OCI-LY7 (cell line): Measurements from ENCODE around the gene TMEM35B. TPM values are rescaled to one million over a fixed set of nuclear protein-coding genes. Genes with fewer than 3 reads are reported as not detected.

Source experiments
- BruUV-seq: library from RNA; stranded (reverse); fragments of 400-500 nt; replicated peaks from 2 replicates; lab custom pipeline; 2021; lab: Mats Ljungman, UMichigan
- CTCF ChIA-PET: fragments of 300-600 bp; sonication (Branson Sonifier 250); formaldehyde crosslinking; loops from one replicate; lab custom pipeline; 2022; ENCODE audit warnings: antibody characterized with exemption; ENCODE audit not compliant: unreplicated experiment; lab: Charles Lee
- POLR2A ChIA-PET: fragments of 300-600 bp; sonication (Branson Sonifier 250); formaldehyde crosslinking; loops from one replicate; lab custom pipeline; 2022; ENCODE audit warnings: antibody characterized with exemption; lab: Charles Lee
- DNase-seq: peaks from one replicate; pipeline ENCODE4 v3.0.0-alpha.2; 2015; ENCODE audit warnings: low spot score
- H2AFZ ChIP-seq: fragments of 200-600 bp; sonication (generic), shearing (Covaris generic); 2 replicates; pipeline ENCODE4 v1.6.1; 2014; ENCODE audit warnings: mild to moderate bottlenecking, antibody characterized with exemption, low read length, moderate library complexity
- H3K27ac ChIP-seq: fragments of 200-600 bp; sonication (generic); 2 replicates; pipeline ENCODE4 v1.5.1; 2014; ENCODE audit warnings: mixed run types, low read depth, mild to moderate bottlenecking, moderate library complexity, low read length, inconsistent platforms; ENCODE audit not compliant: poor library complexity, severe bottlenecking
- H3K36me3 ChIP-seq: fragments of 200-600 bp; sonication (generic); 2 replicates; pipeline ENCODE4 v1.6.1; 2014; ENCODE audit warnings: mild to moderate bottlenecking, antibody characterized with exemption, low read length, moderate library complexity, mixed read lengths; ENCODE audit not compliant: insufficient read depth
- H3K4me1 ChIP-seq: fragments of 200-600 bp; sonication (generic); 2 replicates; pipeline ENCODE4 v1.5.1; 2014; ENCODE audit warnings: mild to moderate bottlenecking, low read length; ENCODE audit not compliant: insufficient read depth, poor library complexity, severe bottlenecking
- H3K4me2 ChIP-seq: fragments of 200-600 bp; sonication (generic); 2 replicates; pipeline ENCODE4 v1.6.1; 2014; ENCODE audit warnings: mild to moderate bottlenecking, low read length
- H3K4me3 ChIP-seq: fragments of 200-600 bp; sonication (generic); 2 replicates; pipeline ENCODE4 v1.5.1; 2014; ENCODE audit warnings: mild to moderate bottlenecking, low read depth, low read length; ENCODE audit not compliant: poor library complexity, severe bottlenecking
- H3K79me2 ChIP-seq: fragments of 200-600 bp; sonication (generic); 2 replicates; pipeline ENCODE4 v1.6.1; 2016; ENCODE audit warnings: low read depth, mild to moderate bottlenecking, low read length, moderate library complexity, mixed read lengths; ENCODE audit not compliant: insufficient read depth
- H3K9me2 ChIP-seq: fragments of 200-600 bp; sonication (generic); 2 replicates; pipeline ENCODE4 v1.6.1; 2016; ENCODE audit warnings: mild to moderate bottlenecking, low read length, mixed read lengths; ENCODE audit not compliant: insufficient read depth
- H3K9me3 ChIP-seq: fragments of 200-600 bp; sonication (generic); 2 replicates; pipeline ENCODE4 v1.6.1; 2014; ENCODE audit warnings: mild to moderate bottlenecking, mixed run types, low read length, mixed read lengths
- H4K20me1 ChIP-seq: fragments of 200-600 bp; sonication (generic); 2 replicates; pipeline ENCODE4 v1.6.1; 2014; ENCODE audit warnings: mild to moderate bottlenecking, antibody characterized with exemption, low read length, moderate library complexity, mixed read lengths; ENCODE audit not compliant: insufficient read depth
- EZH2phosphoT487 ChIP-seq: fragments of 200-600 bp; sonication (generic); IDR thresholded peaks from 2 replicates; pipeline ENCODE4 v1.6.1; 2018; ENCODE audit warnings: low read depth, borderline replicate concordance, mild to moderate bottlenecking, mixed run types, antibody characterized with exemption, low read length, moderate library complexity, mixed read lengths
- intact Hi-C: fragments of 100-400 bp; cut with micrococcal nuclease; formaldehyde crosslinking; loops from one replicate; pipeline ENCODE4 v1.10.0; 2022; ENCODE audit not compliant: unreplicated experiment
- total RNA-seq, 2 experiments: library from RNA; depleted of rRNA in 1 of 2; stranded (reverse); fragments of >200 nt in 1 of 2; shearing (Covaris generic) in 1 of 2; gene quantifications; 2 replicates each; pipeline ENCODE4 v1.2.3, GENCODE V29; 2014 to 2022
- TF ChIP-seq, protein P1 (sequence below): fragments of 200-600 bp; sonication (generic); conservative IDR thresholded peaks from 2 replicates; pipeline ENCODE4 v1.5.1; 2014; ENCODE audit warnings: mild to moderate bottlenecking, antibody characterized with exemption, low read length, moderate library complexity, mixed read lengths

The TMEM35B gene
- total RNA-seq, 2 experiments from 2014 or later = 15.5 to 19.8 TPM

DNA sequence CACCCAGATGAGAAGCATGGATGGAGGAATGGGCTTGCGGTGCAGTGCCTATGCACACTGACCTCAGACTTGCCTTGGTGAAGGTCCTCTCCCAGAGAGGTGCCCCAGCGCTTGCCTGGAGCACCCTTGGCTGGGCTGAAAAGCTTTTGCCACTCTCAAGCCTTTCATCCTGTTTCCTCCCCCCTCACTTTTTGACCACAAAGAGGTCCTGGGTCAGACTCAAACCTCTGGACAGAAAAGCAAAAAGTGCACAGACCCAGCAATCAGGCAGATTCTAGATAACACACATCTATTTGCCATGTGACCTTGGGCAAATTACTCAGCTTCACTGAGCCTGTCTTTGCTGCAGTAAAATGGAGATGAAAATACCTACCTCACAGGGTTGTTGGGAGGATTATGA, 7.3 kb downstream of the TMEM35B start:
- Histone ChIP-seq H3K79me2 (no peaks in the 10 kb centered on the region), H4K20me1 (no peaks in the 10 kb centered on the region), H3K4me2 (no peak overlapping the region), H3K4me1 (peaks cover 14% of the 10 kb centered on the region), H2AFZ (no peak overlapping the region), H3K4me3 (no peak overlapping the region), H3K36me3 (peaks cover 13% of the 10 kb centered on the region), H3K9me3 (no peaks in the 10 kb centered on the region), H3K9me2 (no peaks in the 10 kb centered on the region), H3K27ac (no peak overlapping the region)
- POLR2A ChIA-PET = no interaction called here
- intact Hi-C loops = no loop called here
- CTCF ChIA-PET = no interaction called here
- no peak for DNase-seq
- TF ChIP-seq, protein P1, sequence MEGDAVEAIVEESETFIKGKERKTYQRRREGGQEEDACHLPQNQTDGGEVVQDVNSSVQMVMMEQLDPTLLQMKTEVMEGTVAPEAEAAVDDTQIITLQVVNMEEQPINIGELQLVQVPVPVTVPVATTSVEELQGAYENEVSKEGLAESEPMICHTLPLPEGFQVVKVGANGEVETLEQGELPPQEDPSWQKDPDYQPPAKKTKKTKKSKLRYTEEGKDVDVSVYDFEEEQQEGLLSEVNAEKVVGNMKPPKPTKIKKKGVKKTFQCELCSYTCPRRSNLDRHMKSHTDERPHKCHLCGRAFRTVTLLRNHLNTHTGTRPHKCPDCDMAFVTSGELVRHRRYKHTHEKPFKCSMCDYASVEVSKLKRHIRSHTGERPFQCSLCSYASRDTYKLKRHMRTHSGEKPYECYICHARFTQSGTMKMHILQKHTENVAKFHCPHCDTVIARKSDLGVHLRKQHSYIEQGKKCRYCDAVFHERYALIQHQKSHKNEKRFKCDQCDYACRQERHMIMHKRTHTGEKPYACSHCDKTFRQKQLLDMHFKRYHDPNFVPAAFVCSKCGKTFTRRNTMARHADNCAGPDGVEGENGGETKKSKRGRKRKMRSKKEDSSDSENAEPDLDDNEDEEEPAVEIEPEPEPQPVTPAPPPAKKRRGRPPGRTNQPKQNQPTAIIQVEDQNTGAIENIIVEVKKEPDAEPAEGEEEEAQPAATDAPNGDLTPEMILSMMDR = no peak
- no peak for TF ChIP-seq EZH2phosphoT487
- no TSS peak for BruUV-seq

DNA sequence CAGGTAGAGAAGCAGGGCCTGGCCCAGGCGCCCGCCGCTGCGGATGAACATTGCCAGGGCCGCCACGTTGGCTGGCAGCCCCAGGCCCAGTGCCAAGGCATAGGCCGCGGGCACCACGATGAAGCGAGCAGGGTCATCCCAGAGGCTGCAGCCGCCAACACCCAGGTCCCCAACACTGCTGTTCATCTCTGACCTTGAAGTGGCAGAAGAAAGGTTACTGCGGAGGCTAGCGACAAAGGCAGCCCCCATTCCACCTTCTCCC, 8.0 kb downstream of the TMEM35B start:
- no peaks in the 10 kb centered on the region for H3K9me3 ChIP-seq
- H4K20me1 ChIP-seq = no peaks in the 10 kb centered on the region
- intact Hi-C loops = no loop called here
- no peak for DNase-seq
- peaks cover 12% of the 10 kb centered on the region for H3K36me3 ChIP-seq
- no peak for TF ChIP-seq EZH2phosphoT487
- H2AFZ ChIP-seq = no peak overlapping the region
- ChIA-PET CTCF (no interaction called here), POLR2A (no interaction called here)
- H3K4me3 ChIP-seq = no peak overlapping the region
- BruUV-seq = no TSS peak
- H3K79me2 ChIP-seq = no peaks in the 10 kb centered on the region
- peaks cover 9% of the 10 kb centered on the region for H3K4me1 ChIP-seq
- no peak overlapping the region for H3K4me2 ChIP-seq
- no peak overlapping the region for H3K27ac ChIP-seq
- no peaks in the 10 kb centered on the region for H3K9me2 ChIP-seq

DNA sequence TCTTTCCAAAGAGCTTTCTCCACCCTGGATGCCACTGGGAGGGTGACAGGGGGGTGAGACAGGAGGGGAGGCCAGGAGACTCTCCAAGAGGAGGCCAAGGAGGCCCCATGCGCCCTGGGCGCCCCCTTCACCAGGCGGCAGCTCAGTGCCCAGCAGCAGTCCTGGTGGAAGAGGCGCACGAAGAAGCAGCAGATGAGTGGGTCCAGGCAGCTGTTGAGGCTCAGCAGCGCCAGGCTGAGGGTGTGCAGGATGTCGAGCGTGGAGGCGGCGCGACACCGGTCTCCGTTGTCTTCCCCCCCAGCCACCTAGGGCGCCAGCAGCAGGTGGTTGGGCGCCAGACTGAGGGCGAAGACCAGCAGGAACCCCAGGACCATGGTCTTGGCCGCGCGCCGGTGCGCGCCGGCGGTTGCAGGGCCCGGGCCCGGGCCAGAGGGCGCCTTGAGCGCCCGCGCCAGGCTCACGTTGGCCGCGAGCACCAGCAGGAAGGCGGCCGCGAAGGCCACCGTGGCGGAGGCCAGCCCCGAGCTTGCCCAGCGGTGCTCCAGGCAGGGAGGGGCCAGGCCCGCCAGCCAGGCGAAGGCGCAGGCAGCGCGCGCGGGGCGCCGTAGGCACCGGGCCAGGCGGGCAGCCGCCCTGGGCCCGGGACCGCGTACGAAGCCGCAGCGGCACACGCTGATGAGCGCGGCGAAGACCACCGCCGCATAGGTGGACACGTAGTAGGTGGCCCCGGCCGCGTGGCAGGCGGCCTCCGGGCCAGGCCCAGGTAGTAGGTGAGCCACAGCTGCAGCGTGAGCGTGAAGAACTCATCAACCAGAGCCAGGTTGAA, 8.6 kb downstream of the TMEM35B start:
- H3K27ac ChIP-seq = no peak overlapping the region
- H3K79me2 ChIP-seq = no peaks in the 10 kb centered on the region
- CTCF ChIA-PET = no interaction called here
- no peaks in the 10 kb centered on the region for H3K9me3 ChIP-seq
- H3K4me3 ChIP-seq = no peak overlapping the region
- peaks cover 6% of the 10 kb centered on the region; the same call in 1 of the 2 replicates for H3K36me3 ChIP-seq
- DNase-seq = no peak
- BruUV-seq = no TSS peak
- no peak for TF ChIP-seq EZH2phosphoT487
- TF ChIP-seq, protein P1 = no peak
- intact Hi-C loops = no loop called here
- no peaks in the 10 kb centered on the region for H3K9me2 ChIP-seq
- POLR2A ChIA-PET = interaction anchor here (0.5 kb wide), 1 partner anchor 17 kb away, joined by 4 read pairs; no protein-coding TSS in a partner anchor
- H3K4me1 ChIP-seq = peaks cover 9% of the 10 kb centered on the region
- no peak overlapping the region for H2AFZ ChIP-seq
- H4K20me1 ChIP-seq = no peaks in the 10 kb centered on the region
- no peak overlapping the region for H3K4me2 ChIP-seq
